ENCODE results near the gene AGBL1.

- TF ChIP-seq CTCF (IDR thresholded peaks at IDR 0.05; ENCODE audit: insufficient read depth, low read length, poor library complexity, severe bottlenecking) (no peak), EZH2phosphoT487 (conservative IDR thresholded peaks at IDR 0.05; ENCODE audit: low read length) (no peak)
These were observed 232.1 kb downstream of the AGBL1 start for GRCh38 chr15:86311568-86312280.

All from SU-DHL-6 (cell line).